Spleen (tissue), 7 donors: ENCODE results near the gene IAPP.

Experiments used
- POLR2A ChIP-seq, 3 donors: fragments of 450-650 bp; IDR thresholded peaks; one replicate each; pipeline ENCODE4 v1.5.1; 2017; ENCODE audit warnings: antibody characterized with exemption in 3 of 3, mild to moderate bottlenecking in 1 of 3
- POLR2AphosphoS5 ChIP-seq, 3 donors: sonication (generic); formaldehyde crosslinking; IDR thresholded peaks; one replicate each; pipeline ENCODE4 v1.5.1; 2017; ENCODE audit warnings: antibody characterized with exemption in 3 of 3
- TF ChIP-seq, protein P1 (sequence below), 11 experiments: fragments of 200-600 bp in 7 of 11; fragments of 450-650 bp in 4 of 11; sonication (generic) in 4 of 11; IDR thresholded peaks in 8 of 11; conservative IDR thresholded peaks in 3 of 11; 1 replicate in 7 of 11; 2 replicates in 4 of 11; pipeline versions ENCODE4 v1.4.0 to v1.8.0; 2016 to 2021; ENCODE audit warnings: antibody characterized with exemption in 11 of 11, inconsistent platforms in 4 of 11, mild to moderate bottlenecking in 1 of 11
- donor health status: DM: no; HTN: no; CAD: no; lungs with moderate emphysema.
- donor health status: DM: no; HTN: no; CAD: no.
- donor health status: DM: no; HTN: no; CAD: no.

DNA sequence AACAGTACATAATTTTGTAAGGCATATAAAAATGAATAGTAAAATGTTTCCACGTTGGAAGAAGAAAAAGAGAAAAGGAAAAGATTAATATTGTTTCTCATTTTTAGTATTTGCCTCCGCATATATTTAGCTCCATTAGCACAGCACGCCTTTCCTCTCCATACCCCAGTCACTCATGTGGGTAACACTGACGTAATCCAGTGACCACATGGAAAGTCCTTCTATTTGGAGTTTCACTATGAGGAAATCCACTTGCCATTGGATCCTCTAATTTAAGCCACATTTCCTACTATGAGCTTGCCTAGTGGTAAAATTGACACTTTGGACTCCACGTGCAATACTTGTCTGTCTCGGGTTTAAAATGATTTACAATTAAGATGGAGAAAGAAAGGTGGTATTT, 32.3 kb upstream of the IAPP start:
- TF ChIP-seq, protein P1, sequence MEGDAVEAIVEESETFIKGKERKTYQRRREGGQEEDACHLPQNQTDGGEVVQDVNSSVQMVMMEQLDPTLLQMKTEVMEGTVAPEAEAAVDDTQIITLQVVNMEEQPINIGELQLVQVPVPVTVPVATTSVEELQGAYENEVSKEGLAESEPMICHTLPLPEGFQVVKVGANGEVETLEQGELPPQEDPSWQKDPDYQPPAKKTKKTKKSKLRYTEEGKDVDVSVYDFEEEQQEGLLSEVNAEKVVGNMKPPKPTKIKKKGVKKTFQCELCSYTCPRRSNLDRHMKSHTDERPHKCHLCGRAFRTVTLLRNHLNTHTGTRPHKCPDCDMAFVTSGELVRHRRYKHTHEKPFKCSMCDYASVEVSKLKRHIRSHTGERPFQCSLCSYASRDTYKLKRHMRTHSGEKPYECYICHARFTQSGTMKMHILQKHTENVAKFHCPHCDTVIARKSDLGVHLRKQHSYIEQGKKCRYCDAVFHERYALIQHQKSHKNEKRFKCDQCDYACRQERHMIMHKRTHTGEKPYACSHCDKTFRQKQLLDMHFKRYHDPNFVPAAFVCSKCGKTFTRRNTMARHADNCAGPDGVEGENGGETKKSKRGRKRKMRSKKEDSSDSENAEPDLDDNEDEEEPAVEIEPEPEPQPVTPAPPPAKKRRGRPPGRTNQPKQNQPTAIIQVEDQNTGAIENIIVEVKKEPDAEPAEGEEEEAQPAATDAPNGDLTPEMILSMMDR (IDR thresholded peaks at IDR 0.05 in 8 of 11, conservative IDR thresholded peaks at IDR 0.05 in 3 of 11), result no peak
- TF ChIP-seq POLR2A (IDR thresholded peaks at IDR 0.05) (no peak), POLR2AphosphoS5 (IDR thresholded peaks at IDR 0.05) (no peak)
